Fibroblast of the aortic adventitia (primary cell): ENCODE data around the gene GNPAT. TPM values are rescaled to one million over a fixed set of nuclear protein-coding genes. Genes with fewer than 3 reads are reported as not detected.

Experiments
- DNase-seq: peaks from one replicate; pipeline ENCODE4 v3.0.0-alpha.2; 2010; ENCODE audit warnings: low read depth
- H3K4me3 ChIP-seq: 2 replicates; pipeline ENCODE4 v1.5.1; 2011; ENCODE audit warnings: low read depth, mild to moderate bottlenecking, control low read depth, low read length, moderate library complexity
- total RNA-seq: library from RNA; depleted of rRNA; stranded (reverse); fragments of >200 nt; gene quantifications from 2 replicates; pipeline ENCODE4 v1.2.3, GENCODE V29; 2012; ENCODE audit warnings: low replicate concordance
- TF ChIP-seq, protein P1 (sequence below): IDR thresholded peaks from 2 replicates; pipeline ENCODE4 v1.5.1; 2011; ENCODE audit warnings: mild to moderate bottlenecking, low read length, control low read depth, inconsistent platforms; ENCODE audit not compliant: insufficient read depth

The GNPAT gene
- 25.7 and 54.8 TPM in 2 replicates for total RNA-seq

DNA sequence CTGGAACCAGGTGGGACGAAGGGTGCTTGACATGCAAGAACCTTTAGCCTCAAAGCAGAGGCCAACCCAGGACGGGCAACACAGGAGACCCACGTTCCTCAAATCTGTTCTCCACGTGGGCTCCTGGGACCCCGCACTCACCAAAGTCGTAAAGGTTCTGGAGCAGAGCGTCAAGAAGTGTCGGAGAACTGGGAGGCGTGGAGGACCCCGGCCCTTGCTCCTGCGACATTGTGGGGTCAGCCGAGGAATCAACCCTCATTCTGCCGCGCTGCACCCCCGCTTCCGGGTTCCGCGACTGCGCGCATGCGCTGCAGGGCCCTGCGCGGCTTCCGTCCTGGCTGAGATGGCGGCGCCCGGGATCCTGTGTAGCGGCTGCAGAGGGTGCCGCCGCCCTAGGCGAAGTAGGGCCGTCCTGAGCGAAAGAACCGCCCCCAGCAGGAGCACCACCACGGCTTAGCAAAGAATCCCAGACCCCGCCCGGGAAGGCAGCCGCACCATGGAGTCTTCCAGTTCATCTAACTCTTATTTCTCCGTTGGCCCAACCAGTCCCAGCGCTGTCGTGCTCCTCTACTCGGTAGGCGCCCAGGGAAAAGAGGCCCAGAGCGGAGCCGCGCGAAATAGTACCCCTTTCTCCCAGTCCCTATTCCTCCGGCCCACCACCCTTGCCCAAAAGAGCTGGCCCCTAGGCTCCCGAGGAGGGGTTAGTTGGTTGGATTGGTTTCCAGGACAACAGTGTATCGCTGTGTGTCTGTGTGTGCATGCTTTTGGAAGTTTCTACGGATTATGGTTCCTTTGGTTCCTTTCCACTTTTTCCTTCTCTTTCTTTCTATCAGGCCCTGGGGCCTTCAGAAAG lies at the start of gene GNPAT:
TSS of gene GNPAT (plus strand) at position 330 of the 853 bp plus-strand sequence. CDS start at position 497, 167 bp downstream.
- peak; percentile 83 for DNase-seq
- TF ChIP-seq, protein P1, sequence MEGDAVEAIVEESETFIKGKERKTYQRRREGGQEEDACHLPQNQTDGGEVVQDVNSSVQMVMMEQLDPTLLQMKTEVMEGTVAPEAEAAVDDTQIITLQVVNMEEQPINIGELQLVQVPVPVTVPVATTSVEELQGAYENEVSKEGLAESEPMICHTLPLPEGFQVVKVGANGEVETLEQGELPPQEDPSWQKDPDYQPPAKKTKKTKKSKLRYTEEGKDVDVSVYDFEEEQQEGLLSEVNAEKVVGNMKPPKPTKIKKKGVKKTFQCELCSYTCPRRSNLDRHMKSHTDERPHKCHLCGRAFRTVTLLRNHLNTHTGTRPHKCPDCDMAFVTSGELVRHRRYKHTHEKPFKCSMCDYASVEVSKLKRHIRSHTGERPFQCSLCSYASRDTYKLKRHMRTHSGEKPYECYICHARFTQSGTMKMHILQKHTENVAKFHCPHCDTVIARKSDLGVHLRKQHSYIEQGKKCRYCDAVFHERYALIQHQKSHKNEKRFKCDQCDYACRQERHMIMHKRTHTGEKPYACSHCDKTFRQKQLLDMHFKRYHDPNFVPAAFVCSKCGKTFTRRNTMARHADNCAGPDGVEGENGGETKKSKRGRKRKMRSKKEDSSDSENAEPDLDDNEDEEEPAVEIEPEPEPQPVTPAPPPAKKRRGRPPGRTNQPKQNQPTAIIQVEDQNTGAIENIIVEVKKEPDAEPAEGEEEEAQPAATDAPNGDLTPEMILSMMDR, result no peak
- peak within 1 kb of the TSS; percentile 97 for H3K4me3 ChIP-seq

DNA sequence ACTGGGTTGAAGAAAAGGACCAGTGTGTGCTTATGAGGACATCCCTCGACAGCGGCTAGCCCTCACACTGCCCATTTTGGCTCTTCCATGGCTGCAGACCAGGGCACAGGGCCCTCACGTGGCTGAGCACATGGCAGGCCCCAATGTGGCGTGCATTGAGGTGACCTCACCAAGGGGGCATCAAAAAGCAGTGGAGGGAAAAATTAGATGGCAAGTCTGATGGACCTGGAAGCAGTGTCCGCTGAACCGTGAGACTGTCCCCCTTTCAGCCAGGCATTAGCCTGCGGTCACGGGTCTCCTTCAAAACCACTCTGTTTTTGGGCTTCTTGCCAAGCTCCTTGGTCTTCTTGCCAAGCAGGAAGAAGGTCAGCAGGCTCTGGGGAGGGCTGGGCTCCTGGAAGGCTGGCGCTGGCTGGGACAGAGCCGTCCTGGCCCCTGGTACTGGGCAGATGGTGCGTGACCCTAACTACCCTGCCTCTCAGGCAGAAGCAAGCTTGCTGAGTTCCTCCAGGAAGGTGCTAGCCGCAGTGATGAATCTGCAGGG lies 48.3 kb upstream of the GNPAT start:
- peak; percentile 17 for DNase-seq
- TF ChIP-seq, protein P1, result no peak
- no peak overlapping the region for H3K4me3 ChIP-seq

- TF ChIP-seq, protein P1, result no peak
- no peak overlapping the region for H3K4me3 ChIP-seq
- DNase-seq, result no peak
These were observed 47.2 kb upstream of the GNPAT start for GRCh38 chr1:231193710-231194340.

DNA sequence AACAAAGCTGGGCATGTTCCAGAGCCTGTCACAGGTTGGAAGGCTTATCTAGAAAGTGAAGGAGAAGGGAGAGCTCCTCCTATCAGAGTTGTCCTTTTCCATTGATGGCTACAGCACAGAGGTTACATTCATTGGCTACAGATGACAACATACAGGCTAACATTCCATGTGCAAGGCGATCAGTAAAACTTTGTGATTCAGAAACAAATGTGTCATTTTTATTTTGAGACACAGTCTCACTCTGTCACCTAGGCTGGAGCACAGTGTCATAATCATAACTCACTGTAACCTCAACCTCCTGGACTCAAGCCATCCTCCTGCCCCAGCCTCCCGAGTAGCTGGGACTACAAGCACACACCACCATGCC lies 46.6 kb upstream of the GNPAT start:
- no peak overlapping the region for H3K4me3 ChIP-seq
- no peak for DNase-seq
- TF ChIP-seq, protein P1, result no peak

- TF ChIP-seq, protein P1, result no peak
These were observed 46.0 kb upstream of the GNPAT start for GRCh38 chr1:231194843-231195516.

DNA sequence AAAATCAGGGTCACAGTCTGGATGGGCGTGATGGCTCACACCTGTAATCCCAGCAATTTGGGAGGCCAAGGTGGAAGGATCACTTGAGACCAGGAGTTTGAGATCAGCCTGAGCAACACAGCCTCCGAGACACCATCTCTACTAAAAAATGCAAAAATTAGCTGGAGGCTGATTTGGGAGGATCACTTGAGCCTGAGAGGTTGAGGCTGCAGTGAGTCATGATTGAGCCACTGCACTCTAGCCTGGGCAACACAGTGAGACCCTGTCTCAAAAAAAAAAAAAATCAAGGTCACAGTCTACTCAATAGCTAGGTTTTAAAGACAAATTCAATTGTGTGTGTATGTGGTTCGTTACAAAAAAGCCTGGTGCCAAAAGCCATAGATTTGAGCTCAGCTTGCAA lies 44.7 kb upstream of the GNPAT start:
- no peak for DNase-seq
- no peak overlapping the region for H3K4me3 ChIP-seq
- TF ChIP-seq, protein P1, result no peak

More at GRCh38 chr1:231194843-231195516, 46.0 kb upstream of the GNPAT start:
- no peak overlapping the region for H3K4me3 ChIP-seq
- DNase-seq, result no peak
